ENCODE measurements around the gene MPG. TPM values are rescaled to one million over a fixed set of nuclear protein-coding genes. Genes with fewer than 3 reads are reported as not detected.

MPG gene
- total and polyA plus RNA-seq, 2 experiments from 2014 or later, result 38.0 to 91.1 TPM

- no peaks in the 10 kb centered on the region for H3K36me3 ChIP-seq (ENCODE audit: insufficient read depth)
- Mint-ChIP-seq H3K36me3 (ENCODE audit: low read depth) (peaks cover 3% of the 10 kb centered on the region; the same call in 2 of the 3 replicates), H3K9me3 (no peaks in the 10 kb centered on the region), H3K4me3 (no peak overlapping the region), H3K27me3 (ENCODE audit: insufficient read depth, low read depth, poor library complexity) (peaks cover 17% of the 10 kb centered on the region), H3K4me1 (peaks cover 26% of the 10 kb centered on the region), H3K27ac (no peak overlapping the region)
- H3K4me2 ChIP-seq, result no peak overlapping the region
- no peak overlapping the region for H3K27ac ChIP-seq (ENCODE audit: low read depth)
- H2AFZ ChIP-seq, result no peak overlapping the region
- H4K20me1 ChIP-seq (replicated peaks; ENCODE audit: insufficient read depth), result peaks cover 5% of the 10 kb centered on the region; the same call in 1 of the 2 replicates
- TF ChIP-seq ZNF331 (CRISPR knock-in tag; IDR thresholded peaks at IDR 0.05; ENCODE audit: low read depth), result no peak
- no peak for TF ChIP-seq EZH2 (IDR thresholded peaks at IDR 0.05; ENCODE audit: low read depth, unreplicated experiment)
- TF ChIP-seq ETS1 (IDR thresholded peaks at IDR 0.05), result no peak
- TF ChIP-seq EZH2phosphoT487 (IDR thresholded peaks at IDR 0.05; ENCODE audit: unreplicated experiment), result no peak
- no peak for TF ChIP-seq CTCF (conservative IDR thresholded peaks at IDR 0.05; ENCODE audit: low read depth in 2 of 2)
- TF ChIP-seq STAT1 (IDR thresholded peaks at IDR 0.05; ENCODE audit: unreplicated experiment), result no peak
- no peak for TF ChIP-seq ZNF114 (CRISPR knock-in tag; IDR thresholded peaks at IDR 0.05)
- no peak for TF ChIP-seq JUNB (IDR thresholded peaks at IDR 0.05; ENCODE audit: unreplicated experiment)
- no peak for TF ChIP-seq POLR2AphosphoS5 (IDR thresholded peaks at IDR 0.05; ENCODE audit: low read depth)
- no peak for TF ChIP-seq CREB1 (CRISPR knock-in tag; IDR thresholded peaks at IDR 0.05; ENCODE audit: low read depth)
- TF ChIP-seq REST (IDR thresholded peaks at IDR 0.05; ENCODE audit: unreplicated experiment), result no peak
- peaks cover 4% of the 10 kb centered on the region; the same call in 1 of the 2 replicates for H3K79me2 ChIP-seq (replicated peaks; ENCODE audit: insufficient read depth)
- DNase-seq (ENCODE audit: low spot score), result no peak
- H3K4me3 ChIP-seq, result no peak overlapping the region
- H3F3A ChIP-seq (replicated peaks; ENCODE audit: low read depth), result no peaks in the 10 kb centered on the region; the same call in 1 of the 2 replicates
- no peak for ATAC-seq
- H3K27me3 ChIP-seq (ENCODE audit: insufficient read depth), result no peaks in the 10 kb centered on the region
- H3K9me2 ChIP-seq (ENCODE audit: insufficient read depth), result no peaks in the 10 kb centered on the region
- peaks cover 13% of the 10 kb centered on the region for H3K4me1 ChIP-seq (ENCODE audit: insufficient read depth)
Measured at GRCh38 chr16:67183-67791, 10.7 kb upstream of the MPG start.

All from GM23338 (cell line).